ENCODE measurements around the gene ISLR. TPM values are rescaled to one million over a fixed set of nuclear protein-coding genes. Genes with fewer than 3 reads are reported as not detected.

The ISLR gene
- total RNA-seq, 4 donors from 2014 or later, result 57.7 to 204 (median 112) TPM

DNA sequence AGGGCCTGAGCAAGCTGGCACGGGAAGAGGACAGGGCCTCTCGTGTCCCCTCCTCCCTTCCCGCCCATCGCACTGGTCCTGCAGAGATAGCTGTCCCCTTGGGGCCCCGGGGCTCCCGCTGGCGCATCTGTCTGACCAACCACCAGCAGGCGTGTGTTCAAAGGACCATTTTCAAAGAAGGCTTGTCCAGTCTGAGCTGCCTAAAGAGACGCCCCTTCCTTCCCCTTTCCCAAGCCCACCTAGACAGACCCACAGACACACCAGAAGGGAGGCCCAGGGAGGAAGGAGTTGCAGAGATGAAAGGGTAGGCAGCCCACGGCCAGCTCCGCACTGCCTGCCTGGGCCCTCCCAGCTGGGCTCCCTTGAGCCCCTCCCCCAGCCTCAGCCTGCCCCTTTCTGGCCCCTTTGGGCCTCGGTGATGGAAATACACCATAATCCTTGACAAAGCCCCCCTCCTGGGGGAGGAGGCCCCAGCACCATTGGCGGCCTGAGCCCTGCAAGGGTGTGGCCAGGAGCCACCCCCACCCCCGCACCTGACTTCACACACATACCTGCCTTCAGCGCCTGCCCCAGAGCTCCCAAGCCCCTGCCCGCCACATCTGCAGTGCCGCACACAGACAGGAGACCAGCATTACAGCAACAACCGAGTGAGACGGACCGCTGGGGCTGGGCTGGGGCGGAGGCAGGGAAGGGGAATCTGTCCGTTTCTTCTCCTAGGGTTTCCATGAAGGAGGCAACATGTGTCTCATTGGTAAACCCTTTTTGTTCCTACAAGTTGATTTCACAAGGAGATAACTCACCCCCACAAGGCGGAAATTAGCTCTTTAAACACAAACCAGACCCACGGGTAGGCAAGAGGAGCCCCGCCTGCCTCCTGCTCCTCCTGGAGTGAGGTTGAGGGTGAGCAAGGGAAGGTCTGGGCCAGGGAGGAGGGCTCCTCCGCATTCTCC, 29.2 kb downstream of the ISLR start, which contains the start of gene STRA6:
TSS of gene STRA6 (minus strand) at position 336 of the 950 bp plus-strand sequence. CDS start 520 bp downstream, outside the sequence.
- H3K36me3 ChIP-seq, result no peaks in the 10 kb centered on the region
- H3K27me3 ChIP-seq, result peaks cover 0 to 16% (median 0%) of the 10 kb centered on the region in 4 donors
- 76% methylated on average over 26 of the region's 26 CpGs for WGBS
- peaks cover 16 to 28% (median 22%) of the 10 kb centered on the region in 4 donors for H3K4me1 ChIP-seq
- no peaks in the 10 kb centered on the region for H3K9me3 ChIP-seq
- no peak for DNase-seq (ENCODE audit: extremely low spot score)
- H3K4me3 ChIP-seq, result no peak within 1 kb of the TSS
- no peak within 1 kb of the TSS for H3K27ac ChIP-seq (replicated peaks in 1 of 4)
- intact Hi-C loops (cut with DNase I), result no loop called here
- TF ChIP-seq EP300 (IDR thresholded peaks at IDR 0.05), result no peak
- TF ChIP-seq POLR2AphosphoS5 (IDR thresholded peaks at IDR 0.05), result no peak
- TF ChIP-seq, protein P1, sequence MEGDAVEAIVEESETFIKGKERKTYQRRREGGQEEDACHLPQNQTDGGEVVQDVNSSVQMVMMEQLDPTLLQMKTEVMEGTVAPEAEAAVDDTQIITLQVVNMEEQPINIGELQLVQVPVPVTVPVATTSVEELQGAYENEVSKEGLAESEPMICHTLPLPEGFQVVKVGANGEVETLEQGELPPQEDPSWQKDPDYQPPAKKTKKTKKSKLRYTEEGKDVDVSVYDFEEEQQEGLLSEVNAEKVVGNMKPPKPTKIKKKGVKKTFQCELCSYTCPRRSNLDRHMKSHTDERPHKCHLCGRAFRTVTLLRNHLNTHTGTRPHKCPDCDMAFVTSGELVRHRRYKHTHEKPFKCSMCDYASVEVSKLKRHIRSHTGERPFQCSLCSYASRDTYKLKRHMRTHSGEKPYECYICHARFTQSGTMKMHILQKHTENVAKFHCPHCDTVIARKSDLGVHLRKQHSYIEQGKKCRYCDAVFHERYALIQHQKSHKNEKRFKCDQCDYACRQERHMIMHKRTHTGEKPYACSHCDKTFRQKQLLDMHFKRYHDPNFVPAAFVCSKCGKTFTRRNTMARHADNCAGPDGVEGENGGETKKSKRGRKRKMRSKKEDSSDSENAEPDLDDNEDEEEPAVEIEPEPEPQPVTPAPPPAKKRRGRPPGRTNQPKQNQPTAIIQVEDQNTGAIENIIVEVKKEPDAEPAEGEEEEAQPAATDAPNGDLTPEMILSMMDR (IDR thresholded peaks at IDR 0.05), result no peak
- TF ChIP-seq POLR2A (IDR thresholded peaks at IDR 0.05; ENCODE audit: low read depth), result no peak

DNA sequence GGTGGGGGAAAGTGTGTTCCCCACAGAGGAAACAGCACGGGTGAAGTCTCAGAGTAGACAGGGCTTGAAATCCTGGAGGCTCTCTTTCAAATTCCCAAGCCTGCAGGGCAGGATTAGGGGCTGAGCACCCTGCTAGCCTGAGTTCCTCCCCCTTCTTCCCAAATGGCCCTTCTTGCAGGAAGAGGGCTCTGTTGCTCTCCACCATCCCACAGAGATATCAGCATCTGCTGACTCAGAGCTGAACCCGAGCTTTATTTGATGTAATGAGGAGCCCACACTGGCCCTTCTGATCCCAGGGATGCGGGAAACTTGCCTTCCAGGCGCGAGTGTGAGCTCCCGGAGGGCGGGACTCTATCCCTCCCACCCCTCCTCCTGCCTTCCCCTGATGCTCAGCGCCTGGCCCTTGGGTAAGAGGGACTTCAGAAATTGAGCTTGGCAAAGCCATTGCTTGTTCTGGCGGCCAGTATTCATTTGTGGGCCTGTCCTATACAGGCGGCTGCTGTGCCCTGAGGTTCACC, 30.5 kb downstream of the ISLR start:
- H3K4me1 ChIP-seq, result peaks cover 16 to 28% (median 22%) of the 10 kb centered on the region in 4 donors
- H3K4me3 ChIP-seq, result no peak overlapping the region
- no peak for TF ChIP-seq POLR2AphosphoS5 (IDR thresholded peaks at IDR 0.05)
- TF ChIP-seq, protein P1 (IDR thresholded peaks at IDR 0.05), result no peak
- TF ChIP-seq POLR2A (IDR thresholded peaks at IDR 0.05; ENCODE audit: low read depth), result no peak
- TF ChIP-seq EP300 (IDR thresholded peaks at IDR 0.05), result no peak
- no peak for DNase-seq (ENCODE audit: extremely low spot score)
- no peaks in the 10 kb centered on the region for H3K36me3 ChIP-seq
- no peaks in the 10 kb centered on the region for H3K9me3 ChIP-seq
- intact Hi-C loops (cut with DNase I), result no loop called here
- peaks cover 0 to 16% (median 0%) of the 10 kb centered on the region in 4 donors for H3K27me3 ChIP-seq
- WGBS, result 48% methylated on average over 3 of the region's 10 CpGs
- no peak overlapping the region for H3K27ac ChIP-seq (replicated peaks in 1 of 4)

DNA sequence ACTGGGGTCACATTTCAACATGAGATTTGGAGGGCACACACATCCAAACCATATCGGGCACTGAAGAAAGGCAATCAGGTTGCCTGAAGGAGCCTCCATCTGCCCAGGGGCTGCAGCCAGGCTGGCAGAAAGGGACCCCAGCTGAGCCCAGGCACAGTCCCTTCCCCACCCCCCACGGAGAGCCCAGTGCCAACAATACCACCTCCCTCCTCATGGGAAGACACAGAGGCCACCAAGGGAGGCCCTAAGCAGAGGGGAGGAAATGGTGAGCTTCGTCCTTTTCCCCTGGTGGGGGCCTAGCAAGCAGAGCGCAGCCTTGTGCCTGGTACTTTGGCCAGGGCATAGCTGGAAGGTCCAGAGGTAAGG, 32.1 kb downstream of the ISLR start:
- no peak for DNase-seq (ENCODE audit: extremely low spot score)
- TF ChIP-seq POLR2AphosphoS5 (IDR thresholded peaks at IDR 0.05) (no peak), EP300 (IDR thresholded peaks at IDR 0.05) (no peak), POLR2A (IDR thresholded peaks at IDR 0.05; ENCODE audit: low read depth) (no peak)
- TF ChIP-seq, protein P1 (IDR thresholded peaks at IDR 0.05), result no peak
- Histone ChIP-seq H3K4me1 (peaks cover 13 to 21% (median 18%) of the 10 kb centered on the region in 4 donors), H3K9me3 (no peaks in the 10 kb centered on the region), H3K4me3 (no peak overlapping the region), H3K36me3 (no peaks in the 10 kb centered on the region), H3K27ac (replicated peaks in 1 of 4) (no peak overlapping the region), H3K27me3 (peaks cover 0 to 16% (median 0%) of the 10 kb centered on the region in 4 donors)
- intact Hi-C loops (cut with DNase I), result no loop called here
- WGBS, result 86% methylated on average over 1 of the region's 4 CpGs

DNA sequence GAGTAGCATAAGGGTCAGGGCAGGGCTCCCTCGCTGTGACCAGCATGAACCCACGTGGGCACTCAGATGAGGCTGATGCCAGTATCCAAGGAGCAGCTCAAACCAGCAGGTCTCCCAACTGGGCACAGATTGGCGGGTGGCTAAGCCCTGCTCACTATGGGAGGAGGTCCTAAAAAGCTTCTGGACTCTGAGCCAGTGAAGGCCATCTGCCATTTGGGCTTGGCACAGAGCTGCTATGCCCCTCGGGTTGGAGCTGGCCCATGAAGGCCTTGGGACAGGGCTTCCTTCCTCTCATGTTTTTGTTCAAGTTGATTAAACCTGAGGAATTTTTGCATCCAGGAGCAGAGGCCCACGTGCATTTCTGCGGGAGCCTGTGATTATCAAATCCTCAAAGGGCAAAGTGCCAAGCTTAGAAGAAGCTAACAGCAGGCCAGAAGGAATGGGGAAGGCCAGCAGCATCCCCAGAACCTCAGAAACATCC, 33.3 kb downstream of the ISLR start:
- 94% methylated on average over 3 of the region's 6 CpGs for WGBS
- intact Hi-C loops (cut with DNase I), result no loop called here

More for the DNA sequence above, 33.3 kb downstream of the ISLR start:
- DNase-seq (ENCODE audit: extremely low spot score), result no peak
- peaks cover 4 to 9% (median 6%) of the 10 kb centered on the region in 4 donors for H3K4me1 ChIP-seq
- peaks cover 0 to 8% (median 0%) of the 10 kb centered on the region in 4 donors for H3K27me3 ChIP-seq
- TF ChIP-seq EP300 (IDR thresholded peaks at IDR 0.05) (no peak), POLR2AphosphoS5 (IDR thresholded peaks at IDR 0.05) (no peak), POLR2A (IDR thresholded peaks at IDR 0.05; ENCODE audit: low read depth) (no peak)
- TF ChIP-seq, protein P1 (IDR thresholded peaks at IDR 0.05), result no peak
- no peak overlapping the region for H3K4me3 ChIP-seq
- no peaks in the 10 kb centered on the region for H3K36me3 ChIP-seq
- no peaks in the 10 kb centered on the region for H3K9me3 ChIP-seq
- H3K27ac ChIP-seq (replicated peaks in 1 of 4), result no peak overlapping the region

All from esophagus muscularis mucosa (tissue), 4 donors.